ENCODE data around the gene POLR3H.

DNA sequence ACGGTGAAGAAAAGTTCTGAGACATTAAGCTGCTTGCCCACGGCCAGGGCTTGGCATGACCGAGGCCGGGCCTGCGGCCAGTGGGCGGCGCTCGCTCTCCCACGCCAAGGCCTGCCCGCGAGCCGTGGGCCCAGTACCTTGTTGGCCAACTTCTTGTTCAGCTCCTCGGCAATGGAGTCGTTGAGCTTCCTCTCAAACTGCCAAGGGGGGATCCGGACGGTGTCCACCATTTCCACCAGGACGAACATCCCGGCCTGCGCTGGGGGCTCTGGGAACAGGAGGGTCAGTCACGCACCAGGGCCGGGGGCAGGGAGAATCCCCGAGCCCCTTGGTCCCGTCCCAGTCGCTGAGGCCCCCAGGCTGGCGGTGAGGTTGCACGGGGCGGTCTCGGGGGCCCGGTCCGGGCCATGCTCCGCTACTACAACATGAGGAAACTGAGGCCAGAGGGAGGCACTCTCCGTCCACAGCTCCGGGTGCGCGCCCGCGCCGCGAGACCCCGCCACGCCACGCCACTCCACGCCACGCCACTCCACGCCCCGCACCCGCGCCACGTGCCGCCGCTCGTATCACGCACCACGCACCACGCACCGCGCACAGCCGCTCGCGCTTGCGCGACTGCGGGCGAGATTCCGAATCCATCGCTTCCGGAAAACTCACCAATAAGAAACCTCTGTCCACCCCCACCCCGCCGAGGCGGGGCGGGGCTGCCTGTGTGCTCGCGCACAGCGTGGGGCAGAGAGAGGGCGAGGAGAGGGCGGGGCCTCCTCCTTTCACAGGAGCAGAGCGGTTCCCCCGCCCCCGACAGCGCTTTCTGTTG, at the start of gene POLR3H:
- peak; percentile 68 for TF ChIP-seq CTCF (IDR thresholded peaks at IDR 0.05; ENCODE audit: borderline replicate concordance, extremely low read depth, low read length, poor library complexity, severe bottlenecking)
- TF ChIP-seq EZH2 (IDR thresholded peaks at IDR 0.05; ENCODE audit: borderline replicate concordance, low read depth, low read length, severe bottlenecking), result no peak

All from DND-41 (cell line).